Fibroblast of skin of left quadriceps (primary cell): ENCODE results near the gene PTCH1.

Source experiments
- DNase-seq, 2 experiments: peaks; one replicate each; pipeline ENCODE4 v3.0.0-alpha.2; 2013; ENCODE audit warnings: low read depth in 2 of 2

Gene PTCH1

DNA sequence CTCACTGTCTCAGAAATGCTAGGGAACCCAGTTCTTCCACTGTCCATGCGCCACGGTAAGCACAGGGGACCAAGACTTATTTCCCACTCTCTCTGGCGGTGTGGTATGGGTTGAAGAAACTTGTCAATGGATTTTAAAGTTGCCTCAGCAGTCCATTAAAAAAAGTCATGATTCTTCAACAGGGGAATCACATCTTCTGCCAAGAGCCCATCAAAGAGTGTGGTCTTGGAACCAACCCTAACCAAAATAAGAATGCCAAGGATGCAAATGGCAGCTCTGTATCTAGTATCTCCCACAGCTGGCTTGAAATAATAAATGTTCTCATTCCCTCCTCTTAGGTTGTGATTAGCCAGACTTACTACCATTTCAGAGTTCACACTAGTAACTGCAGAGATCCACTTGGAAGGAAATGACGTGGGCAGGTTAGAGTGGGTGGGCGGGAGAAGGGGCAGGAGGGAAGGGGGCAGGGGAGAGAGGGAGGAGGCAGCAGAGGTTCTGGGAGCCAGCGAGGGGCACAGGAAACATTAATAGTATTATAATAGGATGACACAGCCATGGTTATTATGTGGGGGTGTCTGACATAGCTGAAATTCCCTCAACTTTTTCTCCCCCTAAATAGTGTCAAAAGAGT lies 17.6 kb downstream of the PTCH1 start:
- no peak for DNase-seq

GRCh38 chr9:95498641-95499040 lies 18.1 kb downstream of the PTCH1 start:
- DNase-seq, result no peak

DNA sequence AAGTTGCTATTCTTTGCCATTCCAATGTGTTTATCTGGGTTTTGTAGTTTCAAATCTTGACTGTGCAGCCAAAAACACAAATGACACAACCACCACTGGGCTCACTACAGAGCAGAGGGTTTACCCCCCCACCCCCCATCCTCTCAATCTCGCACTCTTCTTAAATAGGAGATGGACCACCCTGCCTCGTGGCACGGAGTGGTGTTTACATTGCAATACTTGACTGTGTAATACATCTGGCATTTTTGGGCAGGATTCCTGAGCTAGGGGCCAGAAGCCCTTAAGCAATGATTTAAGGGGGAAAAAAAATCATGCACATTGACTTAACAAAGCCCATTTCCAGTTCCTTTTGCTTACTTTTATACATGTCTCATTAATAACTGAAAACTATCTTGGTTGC lies 19.0 kb downstream of the PTCH1 start:
- DNase-seq, result peak; percentile 75

- no peak for DNase-seq
These were observed 20.1 kb downstream of the PTCH1 start for GRCh38 chr9:95496687-95497086.

GRCh38 chr9:95495961-95496360 lies 20.8 kb downstream of the PTCH1 start:
- no peak for DNase-seq

DNA sequence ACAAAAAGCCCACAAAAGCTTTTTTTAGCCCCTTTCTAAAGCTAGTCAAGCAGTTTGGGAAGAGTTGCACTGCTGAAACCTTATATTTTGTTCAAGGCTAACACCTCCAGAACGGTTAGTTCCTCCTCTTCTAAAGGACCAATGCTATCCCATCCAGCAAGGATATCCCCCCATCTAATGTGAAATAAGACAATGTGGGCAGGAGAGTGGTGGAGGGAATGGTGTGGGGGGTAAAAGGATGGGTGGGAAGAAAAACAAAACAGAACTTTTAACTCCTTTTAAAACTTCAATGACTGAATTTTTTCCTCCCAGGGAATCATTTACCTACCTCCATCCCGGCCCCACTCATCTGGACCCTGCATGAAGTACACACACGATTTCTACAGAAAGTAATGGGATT lies 21.2 kb downstream of the PTCH1 start:
- no peak for DNase-seq

GRCh38 chr9:95494416-95495371 lies 22.1 kb downstream of the PTCH1 start:
- DNase-seq, result no peak

- DNase-seq, result no peak
These were observed 22.8 kb downstream of the PTCH1 start for GRCh38 chr9:95494022-95494415.

DNA sequence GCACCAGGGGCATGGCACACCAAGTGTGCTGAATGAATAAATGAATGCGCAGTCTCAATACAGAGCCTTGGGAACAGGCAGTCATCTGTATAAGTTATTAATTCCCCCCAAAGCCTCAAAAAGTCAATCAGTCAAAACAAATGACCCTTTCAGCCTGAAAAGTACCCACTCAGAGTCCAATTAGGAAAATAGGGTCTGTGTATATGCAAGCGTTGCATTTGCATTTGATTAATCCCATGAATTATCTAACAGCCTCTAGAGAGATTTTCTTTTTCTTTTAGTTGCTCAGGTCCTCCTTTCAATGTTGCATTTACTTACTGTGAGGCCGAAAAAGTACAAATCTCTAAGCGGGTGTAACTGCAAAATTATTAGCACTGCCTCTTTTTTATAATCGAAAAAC lies 23.4 kb downstream of the PTCH1 start:
- no peak for DNase-seq

DNA sequence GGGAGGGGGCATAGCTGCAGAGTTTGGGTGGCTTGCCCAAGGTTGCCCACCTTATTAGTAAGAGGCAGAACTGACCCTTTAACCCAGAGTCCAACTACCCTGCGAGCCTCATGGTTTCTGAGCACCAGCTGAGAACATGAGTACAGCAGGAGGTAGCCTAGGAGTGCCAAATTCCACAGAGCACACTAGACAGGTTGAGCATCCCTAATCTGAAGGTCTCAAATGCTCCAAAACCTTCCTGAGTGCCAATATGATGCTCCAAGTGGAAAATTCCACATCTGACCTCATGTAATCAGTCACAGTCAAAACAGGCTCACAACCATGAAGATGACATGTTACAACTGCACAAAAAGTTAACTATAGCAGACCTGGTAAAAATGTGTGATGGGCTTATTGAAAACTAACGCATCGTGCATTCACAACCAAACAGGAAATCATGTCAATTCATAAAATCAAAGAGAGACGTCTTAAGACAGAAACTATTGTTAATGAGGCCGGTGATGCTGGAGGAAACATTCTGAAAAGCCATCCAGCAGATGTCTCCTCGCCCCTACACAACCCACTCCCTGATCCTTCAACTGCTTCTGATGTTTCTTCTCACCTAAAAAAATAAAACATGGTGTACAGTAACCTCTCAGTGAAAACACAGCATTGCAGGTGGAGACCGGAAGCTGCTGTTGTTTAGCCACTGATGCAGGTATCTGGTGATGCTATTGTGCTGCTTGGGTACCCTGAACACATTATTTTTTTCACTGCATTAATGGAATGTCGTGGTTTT lies 25.0 kb downstream of the PTCH1 start:
- DNase-seq, result no peak

- no peak for DNase-seq
These were observed 27.8 kb downstream of the PTCH1 start for GRCh38 chr9:95488954-95489353.

DNA sequence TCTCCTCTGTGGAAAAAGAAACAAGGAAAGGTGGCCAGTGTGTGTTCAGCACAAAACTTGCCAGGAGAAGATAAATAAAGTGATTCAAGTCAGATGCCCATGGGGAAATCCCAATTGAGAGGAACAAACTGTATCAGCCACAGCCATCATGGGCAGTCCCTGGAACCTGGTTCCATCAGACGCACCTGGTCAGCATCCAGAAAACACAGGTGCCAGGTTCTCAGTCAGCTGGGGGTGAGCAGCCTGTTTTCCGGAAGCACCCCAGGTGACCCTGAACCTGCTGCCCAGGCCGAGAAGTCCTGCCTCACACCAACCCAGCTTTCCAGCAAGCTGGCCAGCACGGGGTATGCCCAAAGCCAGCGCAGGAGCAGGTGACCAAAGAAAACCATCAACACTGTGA lies 30.5 kb downstream of the PTCH1 start:
- DNase-seq, result no peak

- no peak for DNase-seq
These were observed 32.5 kb downstream of the PTCH1 start for GRCh38 chr9:95484225-95484624.

- no peak for DNase-seq
These were observed 33.3 kb downstream of the PTCH1 start for GRCh38 chr9:95483431-95483830.

- DNase-seq, result no peak
These were observed 34.1 kb downstream of the PTCH1 start for GRCh38 chr9:95482621-95483020.

GRCh38 chr9:95481000-95481399 lies 35.8 kb downstream of the PTCH1 start:
- DNase-seq, result no peak

- DNase-seq, result no peak
These were observed 36.4 kb downstream of the PTCH1 start for GRCh38 chr9:95480346-95480745.

- DNase-seq, result no peak
These were observed 37.4 kb downstream of the PTCH1 start for GRCh38 chr9:95479330-95479729.

DNA sequence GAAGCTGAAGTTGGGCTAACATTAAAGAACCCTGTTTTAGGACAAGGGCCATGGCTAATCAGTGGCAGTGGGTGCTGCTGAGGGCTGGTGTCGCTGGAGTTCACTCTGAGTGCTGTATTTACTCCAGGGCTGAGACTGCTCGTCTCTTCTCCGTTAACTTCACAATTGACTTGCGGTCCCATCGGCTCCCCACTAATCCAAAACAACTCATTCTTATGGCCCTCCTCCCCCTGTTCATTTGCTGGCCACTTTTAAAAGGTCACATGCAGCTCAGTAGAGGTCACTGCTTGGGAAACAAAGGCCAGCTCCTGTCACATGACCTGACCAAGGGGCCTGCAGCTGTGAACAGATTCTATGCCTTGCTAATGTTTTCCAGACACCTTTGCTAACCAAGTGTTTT lies 38.4 kb downstream of the PTCH1 start:
- no peak for DNase-seq

DNA sequence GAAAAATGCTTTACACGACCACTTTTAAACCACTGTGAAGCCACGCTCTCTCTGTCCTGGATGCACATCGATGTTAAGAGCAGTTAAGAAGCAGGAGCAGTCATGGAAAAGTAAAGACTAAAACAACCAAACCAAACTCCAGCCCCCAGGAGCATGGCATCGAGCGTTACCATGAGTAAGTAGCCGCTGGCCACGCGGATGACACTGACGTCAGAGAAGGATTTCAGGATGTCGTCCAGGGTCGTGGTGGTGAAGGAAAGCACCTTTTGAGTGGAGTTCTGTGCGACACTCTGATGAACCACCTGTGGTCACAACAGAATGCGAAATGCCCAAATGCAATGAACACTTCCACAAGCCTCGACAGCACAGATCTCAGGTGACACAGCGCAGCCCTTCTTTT lies 38.9 kb downstream of the PTCH1 start:
- no peak for DNase-seq

- DNase-seq, result no peak
These were observed 39.3 kb downstream of the PTCH1 start for GRCh38 chr9:95477441-95477840.

DNA sequence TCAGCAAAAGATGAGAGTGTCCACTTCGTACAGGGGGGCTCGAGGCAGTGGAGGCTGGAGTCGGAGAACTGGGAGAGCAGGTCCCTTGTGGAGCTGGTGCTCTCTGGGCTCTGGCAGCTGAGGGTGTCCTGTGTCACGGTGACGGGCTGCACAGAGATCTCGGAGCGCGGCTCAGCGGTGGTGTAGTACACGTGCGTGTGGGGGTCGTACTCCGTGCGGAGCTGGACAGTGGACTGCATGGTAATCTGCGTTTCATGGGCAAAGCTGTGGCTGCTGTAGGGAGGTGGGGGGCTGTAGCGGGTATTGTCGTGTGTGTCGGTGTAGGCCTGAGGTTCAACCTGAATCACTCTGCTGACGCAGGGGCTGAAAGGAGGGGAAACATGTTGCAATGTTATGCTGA lies 48.0 kb downstream of the PTCH1 start:
- no peak for DNase-seq

- DNase-seq, result no peak
These were observed 51.7 kb downstream of the PTCH1 start for GRCh38 chr9:95465115-95465514.
